Colon (tissue), 2 donors: ENCODE results near the gene FRZB.

Experiments
- FAIRE-seq: peaks from 2 replicates; lab custom pipeline; 2012; peaks lifted over from hg19 to GRCh38; lab: Jason Lieb, UNC
- donor health status: control.
- donor health status: control.

Gene FRZB

DNA sequence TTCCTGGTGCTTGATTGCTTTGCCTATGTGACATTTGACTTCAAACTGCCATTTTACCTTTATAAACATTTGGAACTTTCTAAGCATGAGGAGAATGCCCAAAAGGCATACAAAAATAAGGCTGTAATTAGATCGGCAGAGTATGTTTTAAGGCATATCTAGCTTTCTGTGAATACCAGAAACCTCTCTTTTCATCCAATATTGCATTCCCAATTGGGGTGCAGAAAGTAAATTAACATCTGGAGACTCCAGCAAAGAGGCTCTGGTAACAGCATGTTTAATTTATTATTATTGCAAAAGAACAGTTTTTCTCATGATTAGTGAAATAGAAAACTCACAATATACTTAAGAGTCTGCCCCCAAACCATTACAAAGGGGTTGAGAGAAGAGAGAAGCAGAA lies 32.1 kb downstream of the FRZB start:
- no peak for FAIRE-seq

DNA sequence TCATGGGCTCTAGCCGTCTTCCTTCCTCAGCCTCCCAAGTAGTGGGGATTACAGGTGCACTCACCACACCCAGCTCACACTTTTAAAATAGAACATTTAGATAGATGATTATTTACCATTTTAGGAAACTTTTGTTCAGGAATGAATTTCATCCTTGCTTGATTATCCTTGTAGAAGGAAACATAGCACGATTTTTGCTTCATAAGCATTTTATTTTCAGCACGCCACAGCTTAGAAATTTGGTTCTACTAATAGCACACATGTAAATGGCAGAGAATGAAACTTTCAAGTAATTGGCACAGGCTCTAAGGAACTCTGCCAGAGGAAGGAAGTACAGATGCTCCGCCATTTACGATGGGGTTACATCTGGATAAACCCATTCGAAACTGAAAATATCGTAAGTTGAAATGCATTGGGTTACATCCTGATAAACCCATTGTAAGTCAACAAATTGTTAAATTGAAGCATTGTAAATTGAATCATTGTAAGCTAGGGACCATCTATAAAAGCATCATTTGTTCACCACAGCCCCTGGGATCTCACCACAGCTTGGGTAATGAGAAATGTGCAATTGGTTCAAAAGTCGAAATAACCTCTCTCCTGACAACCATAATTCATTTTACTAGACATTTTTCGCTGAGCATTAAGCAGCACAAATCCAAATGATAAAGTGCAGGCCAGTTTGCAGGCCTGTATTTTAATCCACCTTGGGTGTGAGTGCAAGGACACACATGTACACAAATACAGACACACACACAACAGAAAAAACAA lies 33.2 kb downstream of the FRZB start:
- FAIRE-seq = no peak

DNA sequence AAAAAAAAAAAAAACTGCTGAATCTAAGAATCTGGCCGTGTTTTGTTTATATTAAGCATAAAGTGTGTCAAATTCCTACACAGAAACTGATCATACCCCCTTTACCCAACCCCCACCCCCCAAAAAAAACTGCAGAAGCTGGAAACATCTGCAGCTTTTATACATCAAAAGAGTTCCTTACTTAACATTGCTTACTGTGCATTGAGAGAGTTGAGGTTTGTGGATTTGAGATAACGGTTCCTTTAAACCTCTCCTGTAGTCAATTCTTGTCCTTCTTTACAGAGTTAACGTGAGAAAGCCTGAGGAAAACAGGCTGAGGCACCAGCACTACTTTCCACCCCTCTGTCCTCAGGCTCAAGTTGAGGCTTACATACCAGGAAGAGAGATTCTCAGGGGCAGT lies 34.5 kb downstream of the FRZB start:
- FAIRE-seq = no peak

DNA sequence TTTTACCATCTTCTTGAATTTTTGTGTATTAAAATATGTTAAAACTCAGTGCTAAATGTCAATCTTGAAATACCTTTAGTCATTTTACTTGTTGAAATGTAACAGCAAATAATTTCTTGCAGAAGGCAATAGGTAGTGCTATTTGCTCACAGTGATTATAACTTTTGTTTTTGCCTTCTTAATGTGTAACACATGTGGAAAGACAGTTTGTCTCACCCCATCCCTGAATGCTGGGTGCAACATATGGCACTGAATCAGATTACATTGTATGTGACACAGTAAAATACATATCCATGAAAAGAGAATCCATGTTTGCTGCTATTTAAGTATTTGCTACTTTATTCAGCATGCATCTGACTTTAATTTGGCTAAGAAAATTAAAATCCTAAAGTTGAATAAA lies 35.3 kb downstream of the FRZB start:
- no peak for FAIRE-seq

DNA sequence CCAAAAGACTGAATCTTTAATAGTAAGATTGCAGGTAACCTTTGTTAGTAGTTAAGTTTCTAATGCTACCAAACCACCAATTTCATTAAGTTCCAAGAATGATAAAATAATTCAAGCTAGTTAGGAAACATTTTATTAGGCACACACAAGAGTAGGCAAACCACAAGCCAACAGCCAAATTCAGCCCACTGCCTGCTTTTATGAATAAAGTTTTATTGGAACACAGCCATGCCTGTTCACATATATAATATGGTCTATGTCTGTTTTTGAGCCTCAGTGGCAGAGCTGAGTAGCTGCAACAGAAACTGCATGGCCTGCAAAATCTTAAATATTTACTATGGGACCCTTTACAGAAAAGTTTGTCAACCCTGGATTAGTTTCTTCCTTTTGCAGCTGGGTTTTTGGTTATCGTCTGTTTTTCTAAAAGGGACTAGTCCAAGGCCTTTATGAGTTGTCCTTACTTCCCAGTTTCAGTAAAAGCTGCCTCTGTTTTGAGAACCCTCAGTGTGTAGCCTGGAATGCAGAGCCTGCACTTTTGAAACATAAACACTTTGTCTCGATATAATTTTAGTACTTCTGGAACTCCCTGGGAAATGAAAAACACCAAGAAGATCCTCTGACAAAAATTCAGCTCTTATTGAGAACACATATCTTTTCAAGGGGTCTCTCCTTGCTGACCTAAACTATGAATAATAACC lies 39.1 kb downstream of the FRZB start:
- no peak for FAIRE-seq

DNA sequence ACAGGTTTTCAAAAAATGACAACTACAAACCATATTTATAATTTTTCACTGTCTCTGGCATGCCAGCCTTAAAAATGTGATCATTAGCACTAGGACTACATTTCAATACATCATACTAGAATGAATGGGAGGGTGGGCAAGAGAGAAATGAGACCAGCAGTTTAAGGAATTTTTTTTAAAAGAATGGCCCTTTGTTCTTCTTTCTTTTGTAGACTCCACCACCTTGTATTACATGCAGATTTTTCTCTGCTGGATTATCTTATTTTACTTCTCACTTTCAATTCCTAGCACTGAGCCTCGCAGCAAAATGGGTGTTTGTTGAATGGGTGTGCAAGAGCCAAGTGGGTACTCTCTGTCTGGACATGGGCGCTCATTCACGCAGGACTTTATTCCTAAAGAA lies 39.9 kb downstream of the FRZB start:
- no peak for FAIRE-seq

DNA sequence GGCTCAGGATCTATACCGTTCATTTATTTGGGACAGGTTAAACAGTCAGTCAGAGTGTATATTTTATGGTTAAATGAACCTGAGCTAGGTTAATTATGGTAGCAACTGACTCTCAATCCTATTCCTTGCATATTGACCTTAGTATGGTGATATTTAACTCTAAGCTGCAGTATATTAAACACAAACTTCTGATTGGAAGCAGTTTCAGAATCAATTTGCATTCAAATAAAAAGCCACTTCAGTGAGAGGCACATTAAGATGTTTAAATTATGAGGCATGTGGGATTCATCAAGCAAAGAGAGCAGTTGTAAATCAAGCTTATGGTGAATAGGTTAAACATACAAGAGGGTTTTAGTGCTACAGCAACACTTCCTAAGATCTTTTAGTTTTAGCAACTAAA lies 40.4 kb downstream of the FRZB start:
- no peak for FAIRE-seq

DNA sequence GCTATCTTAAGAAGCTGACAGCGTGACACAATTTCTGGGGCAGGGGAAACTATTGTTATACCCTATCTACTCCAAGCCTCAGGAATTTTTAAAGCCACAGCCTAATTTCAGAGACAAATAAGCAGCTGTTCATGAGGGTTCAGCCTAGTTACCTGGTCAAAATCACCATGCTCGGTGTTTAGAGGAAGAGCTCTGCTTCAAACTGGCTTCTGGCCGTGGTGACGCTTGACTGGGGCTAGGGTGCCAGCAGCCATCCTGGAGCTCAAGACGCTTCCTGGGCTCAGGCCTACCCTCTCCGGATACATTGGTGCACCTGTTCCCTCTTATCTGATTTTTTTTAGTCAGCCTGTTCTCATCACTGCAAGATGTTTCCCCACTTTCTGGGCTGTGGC lies 41.7 kb downstream of the FRZB start:
- FAIRE-seq = no peak

DNA sequence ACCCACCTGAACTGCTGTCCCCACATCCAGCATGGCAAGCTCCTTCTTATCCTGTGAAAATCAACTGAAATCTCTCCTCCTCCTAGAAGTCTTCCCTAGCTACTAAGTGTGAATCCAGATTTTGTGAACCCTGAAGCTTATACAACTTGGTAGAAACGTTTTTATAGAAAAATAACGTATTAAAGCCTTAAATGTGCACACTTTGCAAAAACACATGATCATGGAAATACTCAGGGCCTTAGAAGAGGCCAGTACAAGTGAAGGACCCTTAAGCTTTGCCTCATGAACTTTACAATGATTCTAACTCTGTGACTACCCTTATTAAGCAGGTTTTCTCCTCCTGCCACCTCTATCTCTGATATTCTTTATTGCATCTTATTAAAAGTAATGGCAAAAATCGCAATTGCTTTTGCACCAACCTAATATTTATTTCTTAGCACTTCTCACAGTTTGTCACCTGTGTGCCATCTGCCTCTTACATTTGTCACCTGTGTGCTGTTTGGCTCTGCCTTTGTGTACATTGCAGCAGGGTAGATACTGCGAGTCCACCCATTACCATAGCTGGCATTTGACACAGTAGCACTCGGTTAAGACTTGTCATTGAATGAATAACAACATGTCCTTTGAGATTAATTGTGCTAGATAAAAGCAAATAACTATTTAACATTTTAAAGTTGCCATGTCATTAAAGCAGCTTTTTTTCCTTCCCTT lies 42.2 kb downstream of the FRZB start:
- FAIRE-seq = no peak

DNA sequence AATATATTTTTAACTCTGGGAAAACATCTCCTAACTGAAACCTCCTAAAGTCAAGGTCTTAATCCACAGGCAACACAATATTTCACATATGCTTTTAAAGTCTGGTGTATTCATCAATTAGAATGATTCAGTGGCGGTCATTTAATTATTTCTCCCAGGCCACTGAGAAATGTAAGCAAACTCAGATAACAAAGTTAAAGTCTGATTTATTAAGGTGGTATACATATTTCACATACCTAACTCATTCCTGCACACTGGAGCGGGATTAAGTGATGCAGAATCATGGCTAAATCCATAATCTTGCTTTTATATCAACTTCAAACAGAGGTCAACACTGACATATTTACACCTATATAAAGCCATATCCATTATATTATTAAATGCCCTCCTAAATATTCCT lies 43.7 kb downstream of the FRZB start:
- FAIRE-seq = no peak

DNA sequence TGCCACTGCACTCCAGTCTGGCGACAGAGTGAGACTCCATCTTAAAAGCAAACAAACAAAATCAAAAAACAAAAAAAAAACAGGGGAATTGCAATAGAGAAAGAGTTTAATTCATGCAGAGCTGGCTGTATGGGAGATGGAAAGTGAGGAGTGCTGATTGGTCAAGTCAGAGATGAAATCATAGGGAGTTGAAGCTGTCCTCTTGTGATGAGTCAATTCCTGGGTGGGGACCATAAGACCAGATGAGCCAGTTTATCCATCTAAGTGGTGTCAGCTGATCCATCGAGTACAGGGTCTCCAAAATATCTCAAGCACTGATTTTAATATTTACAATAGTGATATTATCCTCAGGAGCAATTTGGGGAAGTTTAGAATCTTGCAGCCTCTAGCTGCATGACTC lies 45.3 kb downstream of the FRZB start:
- no peak for FAIRE-seq

DNA sequence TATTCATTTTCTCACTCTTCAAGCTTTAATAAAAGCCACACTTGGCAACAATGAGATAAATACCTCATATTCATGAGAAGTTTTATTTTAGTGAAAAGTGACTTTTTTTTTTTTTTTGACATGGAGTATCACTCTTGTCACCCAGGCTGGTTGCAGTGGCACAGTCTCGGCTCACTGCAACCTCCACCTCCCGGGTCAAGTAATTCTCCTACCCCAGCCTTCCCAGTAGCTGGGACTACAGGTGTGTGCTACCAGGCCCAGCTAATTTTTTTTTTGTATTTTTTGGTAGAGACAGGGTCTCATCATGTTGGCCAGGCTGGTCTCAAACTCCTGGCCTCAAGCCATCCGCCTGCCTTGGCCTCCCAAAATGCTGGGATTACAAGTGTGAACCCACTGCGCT lies 47.0 kb downstream of the FRZB start:
- no peak for FAIRE-seq

DNA sequence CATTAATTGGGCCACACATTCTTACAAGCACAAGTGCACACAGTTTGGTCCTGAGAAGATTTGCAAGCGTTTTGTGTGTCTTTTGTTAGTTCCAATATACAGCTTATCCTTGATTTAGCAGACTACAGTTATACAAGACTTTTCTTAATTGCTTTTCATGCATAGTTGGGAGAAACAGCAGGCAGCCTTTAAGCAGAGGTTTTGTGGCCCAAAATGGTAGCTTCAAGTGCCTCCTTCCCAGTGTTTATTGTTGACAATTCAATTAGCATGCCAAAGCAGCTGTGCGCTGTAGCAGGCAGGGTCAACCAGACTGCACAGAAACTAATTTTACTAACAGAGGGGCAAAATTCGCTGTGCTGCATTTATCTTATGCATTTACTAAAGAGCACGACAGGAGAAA lies 47.5 kb downstream of the FRZB start:
- FAIRE-seq = no peak

DNA sequence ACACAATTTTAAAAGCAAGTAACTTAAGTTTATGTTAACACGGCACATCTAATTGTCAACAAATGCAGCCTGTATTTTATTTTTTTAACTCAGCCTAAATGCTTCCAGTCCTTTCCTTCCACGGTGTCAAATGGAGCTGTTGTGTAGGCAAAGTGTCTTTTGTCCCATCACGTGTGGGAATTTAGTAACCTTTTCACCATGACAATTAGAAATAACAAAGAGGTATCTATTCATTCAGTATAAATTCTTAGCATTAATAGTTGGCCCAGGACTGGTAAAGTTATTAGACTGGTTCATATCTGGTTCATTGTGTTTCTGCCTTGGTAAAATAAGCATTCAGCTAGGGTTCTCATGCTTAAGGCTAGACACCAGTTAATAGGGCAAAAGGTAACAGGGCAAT lies 47.9 kb downstream of the FRZB start:
- no peak for FAIRE-seq

DNA sequence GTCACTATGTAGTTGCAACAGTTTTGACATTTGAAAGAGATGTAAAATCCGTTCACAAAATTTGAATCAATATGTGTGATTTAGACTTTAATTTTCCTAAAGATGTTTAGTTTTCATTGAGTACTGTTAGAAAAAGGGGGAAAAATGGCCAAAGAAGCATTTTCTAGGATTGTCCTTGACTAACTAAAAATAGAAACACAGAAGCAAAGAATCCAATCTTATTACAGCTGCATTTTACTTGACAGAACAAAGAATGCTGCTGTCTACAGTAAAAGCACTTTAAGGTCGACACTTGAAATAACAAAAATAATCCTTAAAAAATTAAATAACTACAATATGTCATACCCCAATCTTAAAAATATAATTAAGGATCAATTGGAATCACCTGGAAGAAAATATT lies 48.9 kb downstream of the FRZB start:
- no peak for FAIRE-seq

DNA sequence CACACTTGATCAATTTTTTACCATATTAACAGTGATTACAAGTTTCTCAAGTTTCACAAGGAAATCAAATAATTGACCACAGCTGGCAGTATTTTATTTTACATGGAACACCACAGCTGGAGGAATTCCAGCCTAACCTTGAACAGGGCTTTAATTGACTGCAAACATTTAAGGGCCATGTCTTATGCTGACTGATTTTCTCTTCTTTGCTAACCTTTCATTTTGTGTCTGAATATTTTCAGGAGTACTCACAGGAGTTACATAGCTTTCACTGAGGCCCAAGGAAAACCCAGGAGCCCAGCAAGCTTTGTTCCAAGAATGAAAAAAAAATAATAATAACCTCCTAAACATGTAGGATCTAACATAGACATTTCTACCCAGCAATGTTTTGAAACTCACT lies 49.6 kb downstream of the FRZB start:
- no peak for FAIRE-seq

DNA sequence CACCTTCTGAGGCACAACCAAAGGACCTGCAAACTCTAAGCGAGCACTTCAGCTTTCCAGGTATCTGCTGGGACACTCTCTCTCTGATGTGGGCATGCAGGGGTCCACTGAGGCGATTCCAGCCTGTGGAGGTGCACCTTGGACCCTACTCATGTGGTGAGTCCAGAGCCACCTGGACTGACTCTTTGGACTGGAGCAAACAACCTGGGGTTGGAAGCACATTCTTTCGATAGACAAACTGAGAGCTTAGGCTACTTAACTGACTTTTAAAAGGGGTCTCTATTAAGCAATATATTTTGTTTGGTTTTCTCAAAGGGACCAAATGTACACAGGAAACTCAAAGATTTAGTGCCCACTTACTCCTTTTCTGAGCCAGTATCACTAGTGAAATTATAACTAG lies 51.6 kb downstream of the FRZB start:
- FAIRE-seq = no peak

DNA sequence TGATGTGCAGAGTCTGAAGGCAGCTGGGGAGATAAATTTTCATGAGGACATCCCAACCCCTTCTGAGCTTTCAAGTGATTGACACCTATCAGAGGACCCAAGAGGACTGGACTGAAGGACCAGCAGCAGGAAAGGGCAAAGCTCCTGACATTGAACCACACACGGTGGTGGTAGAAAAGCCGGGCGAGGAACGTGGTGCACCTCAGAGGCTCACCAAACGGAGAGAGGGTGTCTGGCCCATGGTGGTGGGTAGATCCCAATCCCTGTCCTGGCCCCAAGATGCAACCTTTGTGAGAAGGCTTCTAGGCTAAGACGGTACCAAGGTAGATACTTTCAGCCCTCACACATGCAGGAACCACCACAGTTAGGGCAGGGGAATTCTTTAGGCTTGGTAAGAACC lies 52.1 kb downstream of the FRZB start:
- FAIRE-seq = no peak

DNA sequence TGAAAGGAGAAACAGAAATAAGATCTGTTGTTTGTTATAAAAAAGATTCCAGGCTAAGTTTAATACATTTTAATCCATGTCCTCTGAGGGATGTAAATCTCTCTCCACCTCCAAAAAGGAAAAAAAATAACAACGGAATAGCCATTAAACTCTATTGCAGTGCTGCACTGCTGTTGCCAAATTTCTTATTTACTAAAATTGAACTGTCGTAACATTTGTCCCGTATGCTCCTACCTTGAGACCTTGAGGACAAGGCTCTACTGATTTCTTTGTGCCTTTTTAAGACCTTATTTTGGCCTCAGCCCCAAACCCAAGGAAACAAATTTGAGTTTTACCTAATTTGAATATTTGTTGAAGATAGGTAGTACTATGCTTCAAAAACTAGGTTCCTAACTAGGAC lies 56.4 kb downstream of the FRZB start:
- no peak for FAIRE-seq

DNA sequence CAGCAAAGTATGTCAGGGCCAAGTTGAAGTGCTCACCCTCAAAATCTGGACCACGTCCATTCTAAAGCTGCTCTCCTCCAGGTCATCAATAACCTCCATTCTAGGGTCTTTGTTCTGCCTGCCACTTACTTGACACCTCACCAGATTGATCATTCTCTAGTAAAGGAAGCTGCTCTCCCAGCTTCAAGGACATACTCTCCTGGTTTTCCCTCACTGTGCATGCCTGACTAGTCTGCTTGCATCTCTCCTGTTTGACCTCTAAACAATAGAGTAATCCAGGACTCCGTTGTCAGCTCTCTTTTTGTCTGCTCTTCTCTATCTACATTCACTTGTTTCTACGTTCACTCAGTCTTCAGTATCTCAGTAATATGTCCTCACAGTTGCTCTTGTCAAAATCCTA lies 59.1 kb downstream of the FRZB start:
- no peak for FAIRE-seq

DNA sequence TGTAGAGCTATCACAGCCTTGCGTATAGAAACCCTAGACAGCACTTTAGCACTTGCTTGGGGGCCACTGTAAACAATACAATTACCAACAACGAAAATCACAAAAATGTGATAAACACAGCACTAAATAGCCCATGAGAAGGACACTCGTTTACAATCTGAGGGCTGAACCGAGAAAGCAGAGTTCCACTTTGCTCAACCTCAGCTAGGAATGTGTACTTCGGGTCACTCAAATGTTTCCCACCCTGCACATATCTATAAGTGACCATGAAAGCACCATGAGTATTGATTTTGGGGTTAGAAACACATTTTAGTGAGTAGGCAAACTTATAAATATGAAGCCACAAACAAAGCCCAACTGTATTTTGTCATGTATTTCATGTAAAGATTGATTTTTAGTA lies 62.3 kb downstream of the FRZB start:
- no peak for FAIRE-seq

DNA sequence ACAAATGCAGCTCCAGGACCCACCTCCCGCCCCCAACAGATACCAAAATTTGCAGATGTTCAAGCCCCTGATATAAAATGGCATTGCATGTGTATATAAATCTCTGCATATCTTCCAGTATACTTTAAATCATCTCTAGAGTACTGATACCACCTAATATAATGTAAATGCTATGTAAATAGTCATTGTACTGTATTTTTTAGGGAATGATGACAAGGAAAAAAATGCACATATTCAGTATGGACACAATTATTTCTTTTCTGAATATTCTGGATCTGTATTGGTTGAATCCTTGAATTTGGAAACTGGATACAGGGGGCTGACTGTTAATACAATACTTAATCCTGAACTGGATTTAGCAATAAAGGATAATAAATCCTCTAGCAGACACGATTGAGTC lies 67.7 kb downstream of the FRZB start:
- FAIRE-seq = no peak

DNA sequence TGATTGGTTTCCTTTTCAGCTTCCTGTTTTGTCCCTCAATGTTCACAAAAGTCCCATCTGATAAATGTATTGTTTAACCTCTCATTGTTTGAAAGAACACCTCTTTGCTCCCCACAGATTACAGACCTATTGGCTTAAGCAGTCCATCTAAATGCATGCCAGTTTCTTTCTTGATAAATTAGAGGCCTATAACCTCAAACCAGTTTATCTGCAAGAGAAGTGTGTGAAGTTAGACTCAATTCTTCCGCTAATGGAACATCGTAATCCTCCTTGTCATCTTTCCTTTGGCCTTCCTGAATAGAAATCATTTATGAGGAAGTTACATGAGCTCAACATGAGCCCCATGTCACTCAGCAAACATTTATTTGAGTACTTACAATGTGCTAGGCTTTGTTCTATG lies 74.0 kb downstream of the FRZB start:
- FAIRE-seq = no peak

DNA sequence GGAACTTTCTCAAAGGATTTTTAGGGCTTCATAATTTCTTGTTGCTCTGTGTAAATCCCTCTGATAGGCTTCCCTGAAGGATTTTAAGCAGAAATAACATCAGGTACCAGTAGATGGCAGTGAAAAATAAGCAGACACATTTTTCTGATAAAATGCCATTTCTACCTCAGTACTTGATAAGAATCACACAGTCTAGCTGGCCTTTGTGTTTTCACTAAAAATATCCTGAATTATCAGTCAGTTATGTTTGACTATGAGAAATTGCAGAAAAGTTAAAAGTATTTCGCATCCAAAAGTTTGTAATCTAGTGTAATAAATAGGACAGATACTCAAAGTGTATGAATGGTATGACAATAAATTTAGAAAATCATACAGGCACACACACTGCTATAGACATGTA lies 81.7 kb downstream of the FRZB start:
- FAIRE-seq = no peak
